Panc1 (cell line): ENCODE results near the gene ZNF830. TPM values are rescaled to one million over a fixed set of nuclear protein-coding genes. Genes with fewer than 3 reads are reported as not detected.

ENCODE experiments used
- ATAC-seq: fragments of 200-7000 bp; cut with Tn5 transposase; 2 replicates; pipeline ENCODE4 v1.9.1; 2020; ENCODE audit warnings: mild to moderate bottlenecking, moderate library complexity
- BruUV-seq: library from RNA; stranded (reverse); fragments of 400-500 nt; replicated peaks from 2 replicates; lab custom pipeline; 2021; lab: Mats Ljungman, UMichigan
- CTCF ChIA-PET: fragments of 300-600 bp; sonication (Branson Sonifier 250); formaldehyde crosslinking; loops from one replicate; lab custom pipeline; 2022; ENCODE audit warnings: antibody characterized with exemption; lab: Charles Lee
- POLR2A ChIA-PET: fragments of 300-600 bp; sonication (Branson Sonifier 250); formaldehyde crosslinking; loops from one replicate; lab custom pipeline; 2022; ENCODE audit warnings: antibody characterized with exemption; lab: Charles Lee
- DNase-seq: peaks from one replicate; pipeline ENCODE4 v3.0.0-alpha.2; 2010; ENCODE audit warnings: low read depth, low spot score
- H3K27ac ChIP-seq: 2 replicates; pipeline ENCODE4 v1.5.1; 2011; ENCODE audit warnings: mild to moderate bottlenecking, low read length, inconsistent platforms
- H3K27me3 ChIP-seq: fragments of 200-500 bp; sonication (Bioruptor generic); 2 replicates; pipeline ENCODE4 v1.6.0; 2014; ENCODE audit warnings: low read length, inconsistent platforms; ENCODE audit not compliant: control insufficient read depth, insufficient read depth
- H3K36me3 ChIP-seq: fragments of 200-500 bp; sonication (Bioruptor generic); 2 replicates; pipeline ENCODE4 v1.5.1; 2014; ENCODE audit warnings: inconsistent platforms, mild to moderate bottlenecking, low read length, moderate library complexity; ENCODE audit not compliant: control insufficient read depth, insufficient read depth
- H3K4me1 ChIP-seq: 2 replicates; pipeline ENCODE4 v1.5.1; 2011; ENCODE audit warnings: inconsistent platforms, mild to moderate bottlenecking, low read length, moderate library complexity; ENCODE audit not compliant: control insufficient read depth, insufficient read depth
- H3K4me3 ChIP-seq, 2 experiments: 2 replicates each; pipeline ENCODE4 v1.5.1; 2011 to 2012; ENCODE audit warnings: low read depth in 2 of 2, low read length in 2 of 2, mild to moderate bottlenecking in 2 of 2, inconsistent platforms in 1 of 2, moderate library complexity in 1 of 2
- H3K9me3 ChIP-seq: fragments of 200-500 bp; sonication (Bioruptor generic); 2 replicates; pipeline ENCODE4 v1.5.1; 2014; ENCODE audit warnings: low read depth, mild to moderate bottlenecking, inconsistent platforms, low read length, moderate library complexity; ENCODE audit not compliant: control insufficient read depth, insufficient read depth
- CTCF ChIP-seq: fragments of 450-650 bp; IDR thresholded peaks from 2 replicates; pipeline ENCODE4 v1.5.1; 2017; ENCODE audit warnings: mild to moderate bottlenecking
- POLR2AphosphoS5 ChIP-seq: IDR thresholded peaks from 2 replicates; pipeline ENCODE4 v1.6.1; 2012; ENCODE audit warnings: mild to moderate bottlenecking, low read depth, low read length, moderate library complexity
- REST ChIP-seq, 2 experiments: IDR thresholded peaks; 2 replicates each; pipeline ENCODE4 v1.6.1; 2011 to 2012; ENCODE audit warnings: low read depth in 2 of 2, control low read depth in 1 of 2, low read length in 1 of 2, mild to moderate bottlenecking in 1 of 2, moderate library complexity in 1 of 2; ENCODE audit not compliant: insufficient read depth in 1 of 2
- SIN3A ChIP-seq: IDR thresholded peaks from 2 replicates; pipeline ENCODE4 v1.6.1; 2012; ENCODE audit warnings: low read depth, mild to moderate bottlenecking, low read length, moderate library complexity, borderline replicate concordance; ENCODE audit not compliant: insufficient read depth
- TCF7L2 ChIP-seq: IDR thresholded peaks from 2 replicates; pipeline ENCODE4 v1.6.1; 2011; ENCODE audit warnings: mild to moderate bottlenecking, low read depth, low read length, inconsistent platforms
- in situ Hi-C: cut with HindIII; loops from 2 replicates; pipeline ENCODE4 v1.10.0; 2016; ENCODE audit warnings: low sequenced_read_pairs, low pct_unique_long_range_greater_than_20kb
- intact Hi-C: fragments of 100-400 bp; cut with micrococcal nuclease; formaldehyde crosslinking; loops from one replicate; pipeline ENCODE4 v1.10.0; 2022; ENCODE audit not compliant: unreplicated experiment
- total RNA-seq: library from RNA; stranded (reverse); gene quantifications from one replicate; pipeline ENCODE4 v1.2.1, GENCODE V29; 2021; ENCODE audit not compliant: unreplicated experiment

Gene ZNF830
- total RNA-seq, 1 experiment from 2014 or later: 17.5 TPM

GRCh38 chr17:35002876-35003551 is 41.7 kb downstream of the ZNF830 start:
- intact Hi-C loops (no loop called here), in situ Hi-C loops (no loop called here)
- H3K4me3 ChIP-seq: no peak overlapping the region
- no peak overlapping the region for H3K27ac ChIP-seq
- POLR2A ChIA-PET: no interaction called here
- no peak for DNase-seq
- no TSS peak for BruUV-seq
- no peaks in the 10 kb centered on the region; the same call in 1 of the 2 replicates for H3K36me3 ChIP-seq
- ATAC-seq: no peak
- no peaks in the 10 kb centered on the region for H3K9me3 ChIP-seq
- no peak for TF ChIP-seq SIN3A
- no peak for TF ChIP-seq TCF7L2
- no peak for TF ChIP-seq REST (IDR thresholded peaks at IDR 0.05; ENCODE audit: insufficient read depth in 1 of 2, low read depth in 2 of 2, low read length in 1 of 2)
- TF ChIP-seq POLR2AphosphoS5: no peak
- no peaks in the 10 kb centered on the region for H3K4me1 ChIP-seq
- CTCF ChIA-PET: no interaction called here
- H3K27me3 ChIP-seq: no peaks in the 10 kb centered on the region

GRCh38 chr17:35003778-35004177 is 42.4 kb downstream of the ZNF830 start:
- H3K36me3 ChIP-seq: no peaks in the 10 kb centered on the region; the same call in 1 of the 2 replicates
- TF ChIP-seq POLR2AphosphoS5: no peak
- TF ChIP-seq SIN3A: no peak
- no peak for TF ChIP-seq REST (IDR thresholded peaks at IDR 0.05; ENCODE audit: insufficient read depth in 1 of 2, low read depth in 2 of 2, low read length in 1 of 2)
- TF ChIP-seq CTCF: no peak
- TF ChIP-seq TCF7L2: no peak
- intact Hi-C loops: no loop called here
- no peak for ATAC-seq
- DNase-seq: no peak
- no peak overlapping the region for H3K4me3 ChIP-seq
- ChIA-PET POLR2A (no interaction called here), CTCF (no interaction called here)
- in situ Hi-C loops: no loop called here
- H3K4me1 ChIP-seq: no peaks in the 10 kb centered on the region
- no peak overlapping the region for H3K27ac ChIP-seq
- no peaks in the 10 kb centered on the region for H3K27me3 ChIP-seq
- no TSS peak for BruUV-seq
- no peaks in the 10 kb centered on the region for H3K9me3 ChIP-seq
